Measurements from ENCODE around the gene FREY1.
"Not testable (repeated sequence)": the region's sequence is repeated elsewhere in the genome, so short reads cannot be mapped to it uniquely, and the experiment has no call there.

The FREY1 gene

GRCh38 chr11:45915446-45915845 lies 8.4 kb upstream of the FREY1 start:
- no peak for DNase-seq (ENCODE audit: low read depth in 3 of 3, low spot score in 1 of 3)

GRCh38 chr11:45913942-45914635 lies 7.0 kb upstream of the FREY1 start:
- DNase-seq (ENCODE audit: low read depth in 3 of 3, low spot score in 1 of 3), result no peak

GRCh38 chr11:45913514-45913913 lies 6.4 kb upstream of the FREY1 start:
- DNase-seq (ENCODE audit: low read depth in 3 of 3, low spot score in 1 of 3), result no peak

GRCh38 chr11:45910623-45911022 lies 3.6 kb upstream of the FREY1 start:
- DNase-seq (ENCODE audit: low read depth in 3 of 3, low spot score in 1 of 3), result no peak

- no peak for DNase-seq (ENCODE audit: low read depth in 3 of 3, low spot score in 1 of 3)
These were observed 2.8 kb upstream of the FREY1 start for GRCh38 chr11:45909594-45910475.

GRCh38 chr11:45907911-45908370 lies 870 bp upstream of the FREY1 start:
- DNase-seq (ENCODE audit: low read depth in 3 of 3, low spot score in 1 of 3), result no peak

GRCh38 chr11:45906096-45906682 lies 882 bp downstream of the FREY1 start:
- DNase-seq (ENCODE audit: low read depth in 3 of 3, low spot score in 1 of 3), result no peak

- not testable (repeated sequence) for DNase-seq (ENCODE audit: low read depth in 3 of 3, low spot score in 1 of 3)
These were observed 1.5 kb downstream of the FREY1 start for GRCh38 chr11:45905576-45905975.

- no peak for DNase-seq (ENCODE audit: low read depth in 3 of 3, low spot score in 1 of 3)
These were observed 2.0 kb downstream of the FREY1 start for GRCh38 chr11:45905095-45905494.

- no peak for DNase-seq (ENCODE audit: low read depth in 3 of 3, low spot score in 1 of 3)
These were observed 2.7 kb downstream of the FREY1 start for GRCh38 chr11:45904309-45904915.

- no peak for DNase-seq (ENCODE audit: low read depth in 3 of 3, low spot score in 1 of 3)
These were observed 4.4 kb downstream of the FREY1 start for GRCh38 chr11:45902452-45903380.

- DNase-seq (ENCODE audit: low read depth in 3 of 3, low spot score in 1 of 3), result no peak
These were observed 5.4 kb downstream of the FREY1 start for GRCh38 chr11:45901626-45902025.

- DNase-seq (ENCODE audit: low read depth in 3 of 3, low spot score in 1 of 3), result no peak
These were observed 6.0 kb downstream of the FREY1 start for GRCh38 chr11:45900916-45901617.

- DNase-seq (ENCODE audit: low read depth in 3 of 3, low spot score in 1 of 3), result not testable (repeated sequence)
These were observed 6.8 kb downstream of the FREY1 start for GRCh38 chr11:45900175-45900800.

- no peak for DNase-seq (ENCODE audit: low read depth in 3 of 3, low spot score in 1 of 3)
These were observed 7.5 kb downstream of the FREY1 start for GRCh38 chr11:45899448-45900174.

GRCh38 chr11:45899086-45899447 lies 8.0 kb downstream of the FREY1 start:
- DNase-seq (ENCODE audit: low read depth in 3 of 3, low spot score in 1 of 3), result no peak

GRCh38 chr11:45897556-45897955 lies 9.5 kb downstream of the FREY1 start:
- DNase-seq (ENCODE audit: low read depth in 3 of 3, low spot score in 1 of 3), result no peak

GRCh38 chr11:45896422-45896984 lies 10.6 kb downstream of the FREY1 start:
- DNase-seq (ENCODE audit: low read depth in 3 of 3, low spot score in 1 of 3), result no peak

Measured in stimulated activated CD4-positive, alpha-beta T cell treated with anti-CD3 and anti-CD28 coated beads, TNF-alpha, amount 100 ng/mL, for 1 hour (primary cell).